Iris pigment epithelial cell (primary cell): ENCODE data around the gene NEU4.
A peak's percentile ranks its signal among the peaks of the same experiment; 100 is the strongest.

Source experiments
- DNase-seq: peaks from one replicate; pipeline ENCODE4 v3.0.0-alpha.2; 2011; ENCODE audit warnings: low read depth

NEU4 gene

GRCh38 chr2:241853651-241854341 lies 44.8 kb downstream of the NEU4 start:
- DNase-seq, result no peak

- DNase-seq, result peak; percentile 23
Measured at GRCh38 chr2:241854342-241855244, 45.6 kb downstream of the NEU4 start.

DNA sequence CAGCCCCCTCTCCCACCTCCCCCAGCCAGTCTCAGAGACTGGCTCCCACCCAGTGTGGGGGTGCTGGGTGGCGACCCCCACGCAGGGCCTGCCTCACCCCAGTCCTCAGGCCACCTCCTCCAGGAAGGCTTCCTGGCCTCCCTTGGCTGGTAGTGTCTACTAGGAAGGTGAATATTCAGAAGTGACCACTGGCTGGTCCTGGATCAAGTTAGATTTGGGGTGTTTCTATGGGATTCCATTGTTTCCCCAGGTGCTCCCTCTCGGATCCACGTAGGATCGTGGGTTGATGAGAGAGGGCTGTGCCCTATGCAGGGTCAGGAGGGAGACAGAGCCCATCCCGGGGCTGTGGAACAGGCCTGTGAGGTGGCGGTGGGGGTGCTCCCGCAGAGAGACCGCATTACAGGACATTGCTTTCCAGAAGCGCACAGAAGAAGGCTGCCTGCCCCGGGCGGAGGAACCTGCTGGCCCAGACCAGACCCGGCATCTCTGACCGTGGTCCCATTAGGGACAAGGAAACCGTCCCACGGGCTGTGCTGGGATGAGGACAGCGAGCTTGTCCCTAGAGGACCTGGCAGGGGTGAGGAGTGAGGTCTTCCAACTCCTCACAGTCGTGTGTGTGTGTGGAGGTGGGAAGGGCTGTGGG lies 46.4 kb downstream of the NEU4 start:
- no peak for DNase-seq

DNA sequence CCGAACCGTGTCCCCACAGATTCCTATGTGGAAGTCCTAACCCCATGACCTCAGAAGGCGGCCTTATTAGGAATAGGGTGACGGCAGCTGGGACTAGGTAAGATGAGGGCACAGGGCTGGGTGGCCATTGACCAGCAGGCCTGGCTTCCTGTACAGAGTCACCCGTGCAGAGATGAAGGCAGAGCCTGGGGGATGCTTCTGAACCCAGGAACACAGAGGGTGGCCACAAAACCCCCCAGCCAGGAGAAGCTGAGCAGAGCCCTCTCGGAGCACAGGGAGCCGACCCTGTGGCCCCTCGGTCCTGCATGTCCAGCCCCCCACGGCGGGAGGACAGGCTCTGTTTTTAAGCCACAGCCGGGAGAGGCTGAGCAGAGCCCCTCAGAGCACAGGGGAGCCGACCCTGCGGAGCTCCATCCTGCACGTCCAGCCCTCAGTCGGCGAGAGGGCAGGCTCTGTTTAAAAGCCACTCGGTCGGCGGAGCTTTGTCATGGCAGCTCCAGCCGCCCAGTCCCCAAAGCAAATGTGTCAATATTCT lies 47.0 kb downstream of the NEU4 start:
- DNase-seq, result no peak

GRCh38 chr2:241857041-241857541 lies 48.1 kb downstream of the NEU4 start:
- DNase-seq, result no peak

- DNase-seq, result no peak
Measured at GRCh38 chr2:241857572-241858121, 48.7 kb downstream of the NEU4 start.

DNA sequence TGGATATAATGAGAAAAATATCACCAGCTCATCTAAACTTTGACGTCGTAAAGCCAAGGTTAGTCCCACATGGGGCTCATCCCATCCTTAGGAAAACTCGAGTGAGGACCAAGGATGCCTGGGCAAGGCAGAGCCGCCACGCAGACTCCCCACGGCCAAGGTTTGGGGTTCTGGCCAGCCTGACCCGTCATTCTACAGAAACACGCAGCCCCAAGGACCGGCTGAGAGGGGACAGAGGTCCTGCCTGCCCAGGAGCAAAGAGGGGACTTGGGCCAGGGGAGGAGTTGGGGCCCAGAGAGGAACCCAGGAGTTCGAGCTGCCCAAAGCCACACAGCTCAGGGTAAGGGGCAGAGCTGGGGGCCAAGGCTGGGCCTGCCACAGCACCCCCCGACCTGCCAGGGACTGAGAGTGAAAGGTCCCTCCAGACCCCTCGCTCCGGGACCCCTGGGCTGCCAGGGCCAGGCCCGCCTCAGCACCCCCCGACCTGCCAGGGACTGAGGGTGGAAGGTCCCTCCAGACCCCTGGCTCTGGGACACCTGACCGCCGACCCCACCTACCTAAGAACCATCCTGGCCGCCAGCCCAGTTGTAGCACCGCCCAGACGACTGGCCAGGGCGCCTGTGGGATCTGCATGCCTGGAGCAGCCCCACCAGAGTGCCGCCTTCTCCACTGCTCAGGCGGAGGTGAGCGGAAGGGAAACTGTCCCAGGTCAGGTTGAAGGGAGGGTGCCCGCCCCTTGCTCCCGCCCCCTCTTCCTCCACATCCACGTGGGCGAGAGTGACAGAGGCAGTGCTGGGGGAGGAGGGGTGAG lies 49.4 kb downstream of the NEU4 start, which contains the start of gene PDCD1:
Gene PDCD1, minus strand, starts transcription at position 689 of the 811 bp plus-strand sequence. Its CDS starts 56 bp downstream, at position 633.
- no peak for DNase-seq

DNA sequence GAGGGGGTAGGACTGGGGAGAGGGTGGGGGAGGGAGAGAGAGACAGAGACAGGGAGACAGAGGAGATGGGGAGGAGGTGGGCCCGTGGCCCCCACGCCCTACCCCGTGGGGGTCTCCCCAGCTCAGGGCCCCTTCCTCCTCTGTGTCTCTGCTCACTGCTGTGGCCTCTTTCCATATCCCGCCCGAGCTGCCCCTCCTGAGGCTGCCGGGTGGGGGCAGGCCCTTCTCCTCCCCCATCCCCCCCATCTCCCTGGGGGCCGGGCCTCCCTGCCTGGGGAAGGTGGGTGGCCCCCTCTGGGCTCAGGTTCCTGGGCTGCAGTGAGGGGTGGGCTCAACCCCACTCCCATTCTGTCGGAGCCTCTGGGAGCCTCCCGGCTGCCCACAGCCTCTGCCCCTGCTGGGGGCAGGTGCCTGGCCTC lies 50.0 kb downstream of the NEU4 start:
- DNase-seq, result no peak

- DNase-seq, result peak; percentile 16
Measured at GRCh38 chr2:241859436-241860183, 50.6 kb downstream of the NEU4 start.

- DNase-seq, result no peak
Measured at GRCh38 chr2:241860184-241861078, 51.4 kb downstream of the NEU4 start.

- no peak for DNase-seq
Measured at GRCh38 chr2:241861264-241861663, 52.3 kb downstream of the NEU4 start.

DNA sequence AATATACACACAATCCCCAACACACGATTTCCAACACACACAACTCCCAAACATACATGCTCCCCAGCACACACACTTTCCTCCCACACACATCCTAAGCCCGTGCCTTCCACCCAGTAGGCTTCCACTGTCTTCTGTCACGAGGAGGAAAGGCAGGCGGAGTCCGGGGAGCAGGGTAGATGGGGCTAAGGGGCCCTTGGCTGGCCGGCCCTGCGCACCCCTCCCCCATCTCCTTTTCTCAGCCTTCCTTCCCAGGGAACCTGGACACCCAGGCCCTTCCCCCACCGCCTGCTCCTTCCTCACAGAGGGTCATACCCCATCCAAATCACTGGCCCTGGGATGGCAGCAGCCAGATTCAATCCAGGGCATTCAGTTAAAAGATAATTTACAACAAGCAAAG lies 53.1 kb downstream of the NEU4 start:
- DNase-seq, result no peak

DNA sequence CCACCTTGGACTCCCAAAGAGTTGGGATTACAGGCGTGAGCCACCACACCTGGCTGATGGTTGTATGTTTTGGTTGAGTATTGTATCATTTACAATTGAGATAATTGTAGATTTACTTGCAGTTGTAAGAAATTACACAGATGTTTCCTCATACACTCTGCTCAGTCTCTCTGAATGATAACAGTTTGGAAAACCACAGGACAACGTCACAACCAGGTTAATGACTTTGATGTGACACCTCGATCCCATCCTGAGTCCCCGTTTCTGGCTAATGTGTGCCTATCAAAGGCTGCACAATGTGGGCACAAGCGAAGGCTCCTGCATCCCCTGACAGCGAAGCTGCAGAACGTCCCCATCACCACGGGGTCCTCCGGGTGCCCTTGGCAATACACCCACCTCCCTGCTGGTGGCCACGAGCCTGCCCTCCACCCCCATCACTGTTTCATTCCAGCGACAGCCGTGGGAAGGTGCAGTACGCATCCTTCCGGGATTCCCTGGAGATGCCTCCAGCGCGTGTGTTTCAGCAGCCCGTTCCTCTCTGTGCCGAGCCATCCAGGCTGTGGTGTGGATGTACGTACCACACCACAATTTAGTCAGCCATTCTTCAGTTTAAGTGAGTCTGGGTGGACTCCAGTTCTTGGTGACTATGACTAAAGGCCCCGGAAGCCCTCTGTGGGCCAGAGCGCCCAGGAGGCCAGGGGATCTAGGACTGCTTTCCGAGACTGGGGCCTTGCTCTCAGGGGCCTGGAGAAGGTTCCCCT lies 54.0 kb downstream of the NEU4 start:
- DNase-seq, result no peak

DNA sequence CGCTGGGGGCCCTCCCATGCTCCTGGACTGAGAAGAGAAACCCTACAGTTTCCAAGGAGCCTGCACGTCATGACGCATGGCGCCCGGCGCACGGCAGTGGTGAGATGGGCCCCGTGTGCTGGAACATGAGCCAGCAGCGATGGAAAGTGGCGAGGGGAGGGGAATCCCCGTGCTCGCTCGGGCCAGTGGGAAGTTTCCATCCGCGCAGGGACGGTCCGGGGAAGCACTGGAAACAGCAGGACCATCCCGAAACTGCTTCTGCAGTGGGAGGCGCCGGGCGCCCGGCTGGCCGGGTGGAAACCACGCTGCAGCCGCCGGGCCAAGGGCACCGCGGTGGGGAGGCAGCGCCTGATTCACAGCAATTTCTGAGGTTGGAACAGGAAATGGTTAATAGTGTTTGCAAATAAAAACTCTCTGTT lies 54.6 kb downstream of the NEU4 start:
- DNase-seq, result peak; percentile 29

DNA sequence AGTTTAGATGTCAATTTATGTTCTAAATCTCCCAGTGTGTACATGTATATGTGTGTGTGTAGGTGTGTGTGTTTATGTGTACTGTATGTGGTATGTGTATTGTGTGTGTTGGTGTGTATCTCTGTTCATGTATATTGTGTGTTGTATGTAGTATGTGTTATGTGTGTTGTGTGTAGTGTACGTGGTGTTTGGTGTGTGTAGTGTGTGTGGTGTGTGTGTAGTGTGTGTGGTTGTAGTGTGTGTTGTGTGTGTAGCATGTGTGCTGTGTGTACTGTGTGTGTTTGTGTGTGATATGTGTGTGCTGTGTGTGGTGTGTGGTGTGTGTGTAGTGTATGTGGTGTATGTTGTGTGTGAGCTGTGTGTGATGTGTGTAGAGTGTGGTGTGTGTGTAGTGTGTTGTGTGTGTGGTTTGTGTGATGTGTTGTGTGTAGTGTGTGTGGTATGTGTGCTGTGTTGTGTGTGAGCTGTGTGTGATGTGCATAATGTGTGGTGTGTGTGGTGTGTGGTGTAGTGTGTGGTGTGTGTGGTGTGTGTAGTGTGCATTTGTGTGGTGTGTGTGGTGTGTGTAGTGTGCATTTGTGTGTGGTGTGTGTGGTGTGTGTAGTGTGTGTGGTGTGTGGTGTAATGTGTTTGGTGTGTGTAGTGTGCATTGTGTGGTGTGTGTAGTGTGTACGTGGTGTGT lies 55.3 kb downstream of the NEU4 start:
- DNase-seq, result no peak

GRCh38 chr2:241864850-241865213 lies 55.8 kb downstream of the NEU4 start:
- no peak for DNase-seq

- no peak for DNase-seq
Measured at GRCh38 chr2:241865416-241865956, 56.5 kb downstream of the NEU4 start.
